Testis (tissue), 3 donors: Measurements from ENCODE around the gene AMOTL1. TPM values are rescaled to one million over a fixed set of nuclear protein-coding genes. Genes with fewer than 3 reads are reported as not detected.

Source experiments
- DNase-seq: peaks from one replicate; pipeline ENCODE4 v3.0.0-alpha.2; 2019
- H3K27ac ChIP-seq, 2 donors: fragments of 200-600 bp; sonication (generic); one replicate each; pipeline ENCODE4 v1.5.1; 2019
- H3K27me3 ChIP-seq: fragments of 200-600 bp; sonication (generic); one replicate; pipeline ENCODE4 v1.5.1; 2019
- H3K36me3 ChIP-seq: fragments of 200-600 bp; sonication (generic); one replicate; pipeline ENCODE4 v1.5.1; 2017; ENCODE audit warnings: low read depth; ENCODE audit errors: missing control alignments
- H3K4me1 ChIP-seq: fragments of 200-600 bp; sonication (generic); one replicate; pipeline ENCODE4 v1.5.1; 2019
- H3K4me3 ChIP-seq, 2 donors: fragments of 200-600 bp; sonication (generic); one replicate each; pipeline ENCODE4 v1.5.1; 2017 to 2019
- H3K9me3 ChIP-seq: fragments of 200-600 bp; sonication (generic); one replicate; pipeline ENCODE4 v1.5.1; 2017
- POLR2A ChIP-seq: fragments of 450-650 bp; IDR thresholded peaks from one replicate; pipeline ENCODE4 v1.6.1; 2017; ENCODE audit warnings: antibody characterized with exemption, mild to moderate bottlenecking, moderate library complexity
- WGBS, 2 donors: methylation state at CpG; one replicate each; pipeline ENCODE4 v1.1.5; 2018; 5-methylcytosine and 5-hydroxymethylcytosine counted together
- intact Hi-C: fragments of 100-400 bp; cut with DNase I; formaldehyde crosslinking; loops from one replicate; pipeline ENCODE4 v1.15.1; 2023; ENCODE audit warnings: low total_unique reads
- polyA plus RNA-seq: library from polyadenylated mRNA; stranded (reverse); fragments of 350-450 nt; fragmentation: Illumina TruSeq; extraction: RNeasy Lipid Tissue Mini Kit (QIAGEN cat#74804); gene quantifications from one replicate; pipeline ENCODE4 v1.2.3, GENCODE V29; 2014; ENCODE audit warnings: low read depth, low replicate concordance; ENCODE audit not compliant: insufficient read depth
- total RNA-seq, 2 donors: library from RNA; depleted of rRNA; stranded (reverse); fragments of >200 nt; gene quantifications; one replicate each; pipeline ENCODE4 v1.2.3, GENCODE V29; 2016
- TF ChIP-seq, protein P1 (sequence below), 3 experiments: fragments of 450-650 bp in 2 of 3; fragments of 200-600 bp in 1 of 3; sonication (generic) in 1 of 3; IDR thresholded peaks; one replicate each; pipeline ENCODE4 v1.5.1; 2016 to 2019; ENCODE audit warnings: antibody characterized with exemption in 3 of 3, mild to moderate bottlenecking in 2 of 3, moderate library complexity in 1 of 3

Gene AMOTL1
- total and polyA plus RNA-seq, 3 donors from 2014 or later: 17.1 to 25.4 (median 18.7) TPM

DNA sequence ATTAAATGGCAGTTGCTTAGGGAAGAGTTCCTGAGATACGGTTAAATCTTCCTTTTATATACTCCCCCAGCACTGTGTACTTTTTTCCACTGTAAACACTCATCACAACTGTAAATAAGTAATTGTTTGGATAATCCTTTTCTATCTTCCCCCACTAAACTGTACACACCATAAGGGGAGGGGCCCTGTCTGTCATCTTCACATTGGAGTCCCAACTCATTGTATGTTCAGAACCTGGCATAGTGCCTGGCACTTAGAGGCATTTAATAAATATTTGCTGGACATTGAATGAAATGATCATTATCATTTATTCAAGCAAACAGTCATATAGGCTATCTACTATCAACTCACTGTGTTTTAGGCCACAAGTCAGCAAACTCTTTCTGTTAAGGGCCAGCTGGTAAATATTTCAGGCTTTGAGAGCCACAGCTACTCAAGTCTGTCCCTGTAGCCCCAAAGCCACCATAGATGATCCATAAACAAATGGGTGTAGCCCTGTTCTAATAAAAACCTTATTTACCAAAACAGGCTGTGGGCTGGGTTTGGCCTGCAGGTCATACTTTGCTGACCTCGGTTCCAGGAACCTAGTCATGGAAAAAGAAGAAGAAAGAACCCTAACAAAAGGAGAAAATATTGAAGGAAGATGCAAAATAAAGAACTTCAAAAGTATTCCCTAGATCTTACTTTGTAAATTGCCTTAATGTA is 70.0 kb downstream of the AMOTL1 start:
- Histone ChIP-seq H3K4me1 (no peaks in the 10 kb centered on the region), H3K4me3 (no peak overlapping the region), H3K9me3 (no peaks in the 10 kb centered on the region), H3K36me3 (no peaks in the 10 kb centered on the region), H3K27me3 (no peaks in the 10 kb centered on the region), H3K27ac (no peak overlapping the region)
- no peak for TF ChIP-seq POLR2A
- TF ChIP-seq, protein P1, sequence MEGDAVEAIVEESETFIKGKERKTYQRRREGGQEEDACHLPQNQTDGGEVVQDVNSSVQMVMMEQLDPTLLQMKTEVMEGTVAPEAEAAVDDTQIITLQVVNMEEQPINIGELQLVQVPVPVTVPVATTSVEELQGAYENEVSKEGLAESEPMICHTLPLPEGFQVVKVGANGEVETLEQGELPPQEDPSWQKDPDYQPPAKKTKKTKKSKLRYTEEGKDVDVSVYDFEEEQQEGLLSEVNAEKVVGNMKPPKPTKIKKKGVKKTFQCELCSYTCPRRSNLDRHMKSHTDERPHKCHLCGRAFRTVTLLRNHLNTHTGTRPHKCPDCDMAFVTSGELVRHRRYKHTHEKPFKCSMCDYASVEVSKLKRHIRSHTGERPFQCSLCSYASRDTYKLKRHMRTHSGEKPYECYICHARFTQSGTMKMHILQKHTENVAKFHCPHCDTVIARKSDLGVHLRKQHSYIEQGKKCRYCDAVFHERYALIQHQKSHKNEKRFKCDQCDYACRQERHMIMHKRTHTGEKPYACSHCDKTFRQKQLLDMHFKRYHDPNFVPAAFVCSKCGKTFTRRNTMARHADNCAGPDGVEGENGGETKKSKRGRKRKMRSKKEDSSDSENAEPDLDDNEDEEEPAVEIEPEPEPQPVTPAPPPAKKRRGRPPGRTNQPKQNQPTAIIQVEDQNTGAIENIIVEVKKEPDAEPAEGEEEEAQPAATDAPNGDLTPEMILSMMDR (IDR thresholded peaks at IDR 0.05): no peak
- no peak for DNase-seq
- intact Hi-C loops: no loop called here
- WGBS, 2 donors: 74 to 78% methylated on average over 2 of the region's 2 CpGs

DNA sequence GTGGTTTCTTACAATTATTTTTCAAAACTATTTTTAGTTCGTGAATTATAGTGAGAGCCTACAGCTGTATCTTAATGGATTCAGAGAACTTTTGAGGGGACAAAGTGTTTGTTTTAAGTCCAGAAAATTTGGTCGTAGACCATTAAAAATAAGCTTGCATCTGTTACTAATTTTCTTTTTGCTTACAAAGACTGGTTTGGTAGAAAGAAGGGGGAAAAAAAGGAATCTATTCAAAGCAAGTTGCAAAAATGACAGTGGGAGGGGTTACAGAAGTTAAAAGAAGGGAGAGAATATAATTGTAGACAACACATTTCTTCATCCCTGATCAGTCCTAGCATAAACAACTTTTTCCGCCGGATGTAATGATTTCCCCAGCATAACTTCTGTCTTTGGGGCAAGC is 72.1 kb downstream of the AMOTL1 start:
- intact Hi-C loops: no loop called here
- Histone ChIP-seq H3K4me1 (no peaks in the 10 kb centered on the region), H3K9me3 (no peaks in the 10 kb centered on the region), H3K27me3 (no peaks in the 10 kb centered on the region), H3K27ac (peak overlapping the region in 1 of 2 donors; percentile 65), H3K36me3 (no peaks in the 10 kb centered on the region), H3K4me3 (no peak overlapping the region)
- no peak for DNase-seq
- no peak for TF ChIP-seq POLR2A
- TF ChIP-seq, protein P1 (IDR thresholded peaks at IDR 0.05): no peak
- WGBS, 2 donors: 57% methylated on average over 4 of the region's 4 CpGs

DNA sequence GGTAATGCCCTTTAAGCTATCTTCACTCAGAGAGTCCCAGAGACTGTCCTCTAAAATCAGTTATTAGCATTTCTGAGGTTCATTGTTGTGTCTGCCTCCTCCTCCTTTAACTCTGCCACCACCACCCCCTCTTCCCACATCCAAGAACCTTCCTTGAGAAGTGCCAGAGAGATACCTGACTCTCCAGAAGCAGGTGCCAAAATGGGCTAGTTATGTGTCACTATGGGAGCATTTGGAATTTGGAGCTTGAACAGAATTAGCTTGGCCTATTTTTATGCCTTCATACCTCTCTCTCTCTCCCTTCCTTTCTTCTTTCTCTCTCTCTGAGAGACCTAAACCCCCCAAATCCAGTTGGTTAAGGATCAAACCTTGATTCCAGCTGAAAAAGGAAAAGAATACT is 75.9 kb downstream of the AMOTL1 start:
- Histone ChIP-seq H3K27me3 (no peaks in the 10 kb centered on the region), H3K36me3 (no peaks in the 10 kb centered on the region), H3K4me3 (no peak overlapping the region), H3K4me1 (no peaks in the 10 kb centered on the region), H3K27ac (no peak overlapping the region), H3K9me3 (no peaks in the 10 kb centered on the region)
- intact Hi-C loops: no loop called here
- no peak for DNase-seq
- no peak for TF ChIP-seq POLR2A
- TF ChIP-seq, protein P1 (IDR thresholded peaks at IDR 0.05): no peak

DNA sequence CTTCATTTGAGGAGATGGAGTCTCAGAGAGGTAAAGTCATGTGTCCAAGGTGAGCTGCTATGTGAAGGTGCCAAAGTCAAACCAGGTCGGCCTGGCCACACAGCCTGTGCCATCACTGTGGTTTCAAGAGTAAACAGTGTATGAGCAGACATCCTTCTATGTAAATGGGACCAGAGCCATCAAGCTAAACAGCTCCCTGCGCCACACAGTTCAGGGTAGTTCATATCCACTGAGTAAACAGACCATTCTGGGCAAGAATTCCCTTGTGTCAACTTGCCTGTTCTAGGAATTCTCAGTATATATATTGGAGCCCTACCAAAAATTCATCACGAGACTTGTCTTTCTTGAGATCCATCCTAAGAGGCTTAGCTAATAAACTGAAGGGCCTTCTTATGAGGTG is 77.5 kb downstream of the AMOTL1 start:
- Histone ChIP-seq H3K4me3 (no peak overlapping the region), H3K9me3 (no peaks in the 10 kb centered on the region), H3K27ac (no peak overlapping the region), H3K4me1 (no peaks in the 10 kb centered on the region), H3K36me3 (no peaks in the 10 kb centered on the region), H3K27me3 (no peaks in the 10 kb centered on the region)
- WGBS, 2 donors: 86 to 91% methylated on average over 3 of the region's 3 CpGs
- intact Hi-C loops: no loop called here
- TF ChIP-seq, protein P1 (IDR thresholded peaks at IDR 0.05): no peak
- no peak for TF ChIP-seq POLR2A
- no peak for DNase-seq

DNA sequence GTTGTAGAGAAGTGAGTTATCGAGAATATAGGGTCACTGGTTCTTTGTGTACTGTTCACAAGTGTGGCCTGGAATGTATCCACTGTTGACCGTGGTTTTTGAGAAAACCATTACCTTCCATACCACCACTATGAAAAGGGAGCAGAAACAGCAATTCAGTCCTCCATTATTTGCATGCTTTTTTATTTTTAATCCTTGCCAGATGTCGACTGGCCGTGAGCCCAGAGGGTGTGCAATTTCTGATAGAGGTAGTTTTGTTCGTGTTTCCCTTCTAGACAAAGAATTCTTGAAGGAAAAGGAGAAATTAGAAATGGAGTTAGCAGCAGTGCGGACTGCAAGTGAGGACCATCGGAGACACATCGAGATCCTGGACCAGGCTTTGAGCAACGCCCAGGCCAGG is 81.7 kb downstream of the AMOTL1 start:
- Histone ChIP-seq H3K27me3 (no peaks in the 10 kb centered on the region), H3K4me3 (no peak overlapping the region), H3K4me1 (no peaks in the 10 kb centered on the region), H3K36me3 (no peaks in the 10 kb centered on the region), H3K27ac (no peak overlapping the region), H3K9me3 (no peaks in the 10 kb centered on the region)
- intact Hi-C loops: no loop called here
- peak; percentile 25 for DNase-seq
- no peak for TF ChIP-seq POLR2A
- TF ChIP-seq, protein P1 (IDR thresholded peaks at IDR 0.05): no peak
- 63 to 65% methylated on average over 9 of the region's 9 CpGs for WGBS, 2 donors
